Left lung (tissue), 10 donors: ENCODE results near the gene CDKN1C. TPM values are rescaled to one million over a fixed set of nuclear protein-coding genes. Genes with fewer than 3 reads are reported as not detected.
A peak's percentile ranks its signal among the peaks of the same experiment; 100 is the strongest.

Experiments used
- ATAC-seq: fragments of 200-7000 bp; cut with Tn5 transposase; one replicate; pipeline ENCODE4 v1.9.1; 2020; ENCODE audit warnings: moderate library complexity
- DNase-seq, 4 donors: peaks; one replicate each; pipeline ENCODE4 v3.0.0-alpha.2; 2013 to 2020
- H3K27ac ChIP-seq, 2 donors: fragments of 200-600 bp; sonication (generic) in 1 of 2; one replicate each; pipeline versions ENCODE4 v1.5.0 to v1.8.0; 2020 to 2021
- H3K27me3 ChIP-seq, 2 donors: fragments of 200-600 bp; sonication (generic) in 1 of 2; one replicate each; pipeline versions ENCODE4 v1.5.0 to v1.8.0; 2020 to 2021
- H3K36me3 ChIP-seq, 2 donors: fragments of 200-600 bp; sonication (generic) in 1 of 2; one replicate each; pipeline versions ENCODE4 v1.5.0 to v1.8.0; 2020 to 2021
- H3K4me1 ChIP-seq, 2 donors: fragments of 200-600 bp; one replicate each; pipeline ENCODE4 v1.8.0; 2021
- H3K4me3 ChIP-seq, 2 donors: fragments of 200-600 bp; sonication (generic) in 1 of 2; one replicate each; pipeline versions ENCODE4 v1.5.0 to v1.8.0; 2020 to 2021; ENCODE audit warnings: mild to moderate bottlenecking in 1 of 2
- H3K9me3 ChIP-seq, 2 donors: fragments of 200-600 bp; sonication (generic) in 1 of 2; one replicate each; pipeline versions ENCODE4 v1.5.0 to v1.8.0; 2020 to 2021
- CTCF ChIP-seq, 2 donors: fragments of 200-600 bp; sonication (generic) in 1 of 2; IDR thresholded peaks; one replicate each; pipeline versions ENCODE4 v1.5.0 to v1.8.0; 2021; ENCODE audit warnings: antibody characterized with exemption in 2 of 2
- intact Hi-C, 2 donors: fragments of 100-400 bp; cut with DNase I; formaldehyde crosslinking; loops; one replicate each; pipeline versions ENCODE4 v1.11.2 to v1.14.2; 2022
- polyA plus RNA-seq, 6 donors: library from polyadenylated mRNA; unstranded; fragments of 120-200 nt; gene quantifications; one replicate each; pipeline ENCODE4 v1.2.1, GENCODE V29; 2013; ENCODE audit not compliant: insufficient read length in 6 of 6
- total RNA-seq, 2 donors: library from RNA; stranded (reverse); fragmentation: NEBNext Ultra II Directional; extraction: Animal tissue kit (Norgen Biotek cat#: 25700); gene quantifications; one replicate each; pipeline ENCODE4 v1.2.1, GENCODE V29; 2021
- donor health status: DM: no; HTN: yes; CAD: no.
- donor health status: DM: no; HTN: no; CAD: no.

CDKN1C gene
- total and polyA plus RNA-seq, 8 donors: 18.0 to 90.1 (median 67.6) TPM

GRCh38 chr11:2930704-2931419, 45.3 kb upstream of the CDKN1C start:
- peak in 3 of 4 donors; percentile 76 to 94 (median 90) for DNase-seq
- peak overlapping the region; percentile 82 to 90 for H3K27ac ChIP-seq
- intact Hi-C loops: no loop called here

GRCh38 chr11:2929950-2930703, 44.6 kb upstream of the CDKN1C start:
- H3K4me3 ChIP-seq: peak overlapping the region; percentile 46 to 54
- no peaks in the 10 kb centered on the region for H3K36me3 ChIP-seq
- no peaks in the 10 kb centered on the region for H3K9me3 ChIP-seq
- peaks cover 0 to 65% of the 10 kb centered on the region in 2 donors for H3K4me1 ChIP-seq
- H3K27me3 ChIP-seq: peaks cover 0 to 47% of the 10 kb centered on the region in 2 donors
- no peak for TF ChIP-seq CTCF (IDR thresholded peaks at IDR 0.05)
- DNase-seq (peak in 2 of 4 donors; percentile 67 to 88), ATAC-seq (peak; percentile 32)
- intact Hi-C loops: no loop called here
- peak overlapping the region; percentile 82 to 90 for H3K27ac ChIP-seq

More at GRCh38 chr11:2930704-2931419, 45.3 kb upstream of the CDKN1C start:
- H3K4me3 ChIP-seq: peak overlapping the region; percentile 46 to 54
- ATAC-seq: peak; percentile 79
- TF ChIP-seq CTCF (IDR thresholded peaks at IDR 0.05): peak; percentile 65 to 71
- peaks cover 0 to 47% of the 10 kb centered on the region in 2 donors for H3K27me3 ChIP-seq
- no peaks in the 10 kb centered on the region for H3K9me3 ChIP-seq
- H3K4me1 ChIP-seq: peaks cover 0 to 65% of the 10 kb centered on the region in 2 donors
- H3K36me3 ChIP-seq: no peaks in the 10 kb centered on the region

GRCh38 chr11:2929531-2929949, 44.0 kb upstream of the CDKN1C start:
- DNase-seq (peak in 2 of 4 donors; percentile 82 to 95), ATAC-seq (peak; percentile 68)
- Histone ChIP-seq H3K4me1 (peaks cover 0 to 65% of the 10 kb centered on the region in 2 donors), H3K9me3 (no peaks in the 10 kb centered on the region), H3K27ac (peak overlapping the region; percentile 82 to 90), H3K27me3 (peaks cover 0 to 47% of the 10 kb centered on the region in 2 donors), H3K4me3 (peak overlapping the region; percentile 46 to 54), H3K36me3 (no peaks in the 10 kb centered on the region)
- TF ChIP-seq CTCF (IDR thresholded peaks at IDR 0.05): no peak
- intact Hi-C loops: no loop called here

- peaks cover 0 to 47% of the 10 kb centered on the region in 2 donors for H3K27me3 ChIP-seq
- no peaks in the 10 kb centered on the region for H3K36me3 ChIP-seq
- peak; percentile 36 to 87 (median 60) for DNase-seq
- H3K4me3 ChIP-seq: peak within 1 kb of the TSS; percentile 46 to 54
- no peaks in the 10 kb centered on the region for H3K9me3 ChIP-seq
- intact Hi-C loops: no loop called here
- peaks cover 0 to 64% of the 10 kb centered on the region in 2 donors for H3K4me1 ChIP-seq
- ATAC-seq: peak; percentile 54
- no peak for TF ChIP-seq CTCF (IDR thresholded peaks at IDR 0.05)
- H3K27ac ChIP-seq: peak within 1 kb of the TSS; percentile 82 to 90
These were observed 43.3 kb upstream of the CDKN1C start, which contains the start of gene PHLDA2 for GRCh38 chr11:2928605-2929530. PHLDA2 (minus strand) TSS chr11:2929420; CDS start chr11:2929364, 56 bp downstream.
